Natural killer cell (primary cell): Measurements from ENCODE around the gene SLC17A2. TPM values are rescaled to one million over a fixed set of nuclear protein-coding genes. Genes with fewer than 3 reads are reported as not detected.

ENCODE experiments used
- ATAC-seq, 3 donors: fragments of 150-1000 bp in 2 of 3; fragments of 200-7000 bp in 1 of 3; cut with Tn5 transposase; 1 replicate in 1 of 3; 2 replicates in 2 of 3; pipeline ENCODE4 v1.10.0; 2021; ENCODE audit warnings: mild to moderate bottlenecking in 2 of 3, moderate library complexity in 2 of 3
- DNase-seq, 2 donors: peaks; one replicate each; pipeline versions ENCODE4 v3.0.0 to v3.0.0-alpha.2; 2013 to 2021; ENCODE audit warnings: mixed read lengths in 1 of 2
- H3K27ac ChIP-seq: one replicate; pipeline ENCODE4 v1.5.1; 2013; ENCODE audit warnings: mild to moderate bottlenecking, low read length
- H3K27me3 ChIP-seq: one replicate; pipeline ENCODE4 v1.6.1; 2013; ENCODE audit warnings: low read length; ENCODE audit not compliant: control insufficient read depth, insufficient read depth
- H3K36me3 ChIP-seq: one replicate; pipeline ENCODE4 v1.6.1; 2013; ENCODE audit warnings: low read length; ENCODE audit not compliant: control insufficient read depth, insufficient read depth
- H3K4me1 ChIP-seq: one replicate; pipeline ENCODE4 v1.6.1; 2013; ENCODE audit warnings: low read length; ENCODE audit not compliant: control insufficient read depth, insufficient read depth
- H3K4me3 ChIP-seq: one replicate; pipeline ENCODE4 v1.5.1; 2013; ENCODE audit warnings: low read length
- H3K9me3 ChIP-seq: one replicate; pipeline ENCODE4 v1.6.1; 2013; ENCODE audit warnings: low read length; ENCODE audit not compliant: control insufficient read depth, insufficient read depth
- H3K27ac Mint-ChIP-seq, 2 donors: one replicate each; pipeline ENCODE4 v1.8.0; 2022; ENCODE audit warnings: mild to moderate bottlenecking in 2 of 2, mixed read lengths in 2 of 2, moderate library complexity in 1 of 2
- H3K27me3 Mint-ChIP-seq, 2 donors: one replicate each; pipeline ENCODE4 v1.8.0; 2022; ENCODE audit warnings: low read depth in 2 of 2, mixed read lengths in 2 of 2
- H3K36me3 Mint-ChIP-seq: one replicate; pipeline ENCODE4 v1.8.0; 2022; ENCODE audit warnings: mixed read lengths
- H3K4me1 Mint-ChIP-seq, 2 donors: one replicate each; pipeline ENCODE4 v1.8.0; 2022; ENCODE audit warnings: mixed read lengths in 2 of 2
- H3K4me3 Mint-ChIP-seq: one replicate; pipeline ENCODE4 v1.8.0; 2022; ENCODE audit warnings: mild to moderate bottlenecking, moderate library complexity, mixed read lengths
- H3K9me3 Mint-ChIP-seq, 2 donors: one replicate each; pipeline ENCODE4 v1.8.0; 2022; ENCODE audit warnings: mixed read lengths in 2 of 2
- WGBS: methylation state at CpG from one replicate; pipeline ENCODE4 v1.1.7; 2013; ENCODE audit warnings: missing lambda C conversion rate; ENCODE audit not compliant: insufficient coverage; 5-methylcytosine and 5-hydroxymethylcytosine counted together
- intact Hi-C: fragments of 100-400 bp; cut with micrococcal nuclease; formaldehyde crosslinking; loops from one replicate; pipeline ENCODE4 v1.14.2; 2022
- total RNA-seq, 4 donors: library from RNA; stranded (reverse); fragments of 120-200 nt in 1 of 4; gene quantifications; one replicate each; pipeline versions ENCODE4 v1.2.3 to v1.2.4, GENCODE V29; 2013 to 2022
- TF ChIP-seq, protein P1 (sequence below): fragments of 200-600 bp; IDR thresholded peaks from one replicate; pipeline ENCODE4 v1.8.0; 2022; ENCODE audit warnings: antibody characterized with exemption

Gene SLC17A2
- total RNA-seq, 3 donors from 2014 or later (not counting 1 experiment from before 2014, with no cell fraction given), result not detected

DNA sequence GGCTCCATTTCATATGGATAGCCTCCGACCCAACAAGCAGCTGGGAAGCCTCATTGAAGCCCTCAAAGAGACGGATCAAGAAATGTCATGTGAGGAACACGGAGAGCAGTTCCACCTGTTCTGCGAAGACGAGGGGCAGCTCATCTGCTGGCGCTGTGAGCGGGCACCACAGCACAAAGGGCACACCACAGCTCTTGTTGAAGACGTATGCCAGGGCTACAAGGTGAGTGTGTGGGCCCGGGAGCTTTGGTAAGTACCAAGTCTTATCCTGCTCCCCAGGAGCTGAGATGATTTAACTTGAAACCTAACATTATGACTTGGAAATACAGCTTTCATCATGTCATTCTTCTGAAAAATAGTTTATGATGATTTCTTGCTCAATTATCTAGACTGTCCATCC, 36.2 kb upstream of the SLC17A2 start:
- H3K9me3 Mint-ChIP-seq, result no peaks in the 10 kb centered on the region
- no peak for DNase-seq

DNA sequence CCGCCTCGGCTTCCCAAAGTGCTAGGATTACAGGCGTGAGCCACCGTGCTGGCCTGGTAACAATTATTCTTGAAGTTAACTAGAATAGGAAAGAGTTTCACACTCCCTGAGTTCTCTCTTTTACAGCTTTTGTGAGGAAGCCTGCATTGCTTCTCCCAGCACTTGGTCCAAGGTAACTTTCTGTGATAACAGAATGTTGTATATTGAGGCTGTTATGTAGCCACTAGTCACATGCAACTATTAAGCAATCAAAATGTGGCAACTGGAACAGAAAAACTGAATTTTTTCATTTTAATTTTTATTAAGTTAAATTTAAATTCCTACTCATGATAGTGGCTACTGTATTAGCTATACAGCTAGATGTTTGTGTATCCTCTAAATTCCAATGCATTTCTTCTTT, 34.6 kb upstream of the SLC17A2 start:
- H3K9me3 Mint-ChIP-seq, result peaks cover 0 to 2% of the 10 kb centered on the region in 2 donors
- peaks cover 21% of the 10 kb centered on the region for H3K36me3 Mint-ChIP-seq
- H3K4me3 ChIP-seq, result no peak overlapping the region
- H3K27me3 ChIP-seq, result no peaks in the 10 kb centered on the region
- no peak overlapping the region for H3K27ac ChIP-seq
- peak overlapping the region; percentile 77 for H3K4me3 Mint-ChIP-seq
- H3K9me3 ChIP-seq, result no peaks in the 10 kb centered on the region
- DNase-seq, result no peak
- no peaks in the 10 kb centered on the region for H3K27me3 Mint-ChIP-seq
- TF ChIP-seq, protein P1, sequence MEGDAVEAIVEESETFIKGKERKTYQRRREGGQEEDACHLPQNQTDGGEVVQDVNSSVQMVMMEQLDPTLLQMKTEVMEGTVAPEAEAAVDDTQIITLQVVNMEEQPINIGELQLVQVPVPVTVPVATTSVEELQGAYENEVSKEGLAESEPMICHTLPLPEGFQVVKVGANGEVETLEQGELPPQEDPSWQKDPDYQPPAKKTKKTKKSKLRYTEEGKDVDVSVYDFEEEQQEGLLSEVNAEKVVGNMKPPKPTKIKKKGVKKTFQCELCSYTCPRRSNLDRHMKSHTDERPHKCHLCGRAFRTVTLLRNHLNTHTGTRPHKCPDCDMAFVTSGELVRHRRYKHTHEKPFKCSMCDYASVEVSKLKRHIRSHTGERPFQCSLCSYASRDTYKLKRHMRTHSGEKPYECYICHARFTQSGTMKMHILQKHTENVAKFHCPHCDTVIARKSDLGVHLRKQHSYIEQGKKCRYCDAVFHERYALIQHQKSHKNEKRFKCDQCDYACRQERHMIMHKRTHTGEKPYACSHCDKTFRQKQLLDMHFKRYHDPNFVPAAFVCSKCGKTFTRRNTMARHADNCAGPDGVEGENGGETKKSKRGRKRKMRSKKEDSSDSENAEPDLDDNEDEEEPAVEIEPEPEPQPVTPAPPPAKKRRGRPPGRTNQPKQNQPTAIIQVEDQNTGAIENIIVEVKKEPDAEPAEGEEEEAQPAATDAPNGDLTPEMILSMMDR, result no peak
- peaks cover 51% of the 10 kb centered on the region for H3K4me1 ChIP-seq
- intact Hi-C loops, result no loop called here
- peaks cover 51% of the 10 kb centered on the region for H3K36me3 ChIP-seq
- H3K4me1 Mint-ChIP-seq, result peaks cover 70 to 75% of the 10 kb centered on the region in 2 donors
- H3K27ac Mint-ChIP-seq, result peak overlapping the region in 1 of 2 donors; percentile 99
- WGBS, result 94% methylated on average over 4 of the region's 4 CpGs
- ATAC-seq, result no peak

More for the DNA sequence above, 36.2 kb upstream of the SLC17A2 start:
- Mint-ChIP-seq H3K36me3 (peaks cover 33% of the 10 kb centered on the region), H3K27me3 (no peaks in the 10 kb centered on the region), H3K4me3 (peak overlapping the region; percentile 69), H3K27ac (peak overlapping the region; percentile 62 to 76), H3K4me1 (peaks cover 78 to 83% of the 10 kb centered on the region in 2 donors)
- intact Hi-C loops, result no loop called here
- no peak for ATAC-seq
- 83% methylated on average over 9 of the region's 9 CpGs for WGBS
- Histone ChIP-seq H3K27me3 (no peaks in the 10 kb centered on the region), H3K27ac (no peak overlapping the region), H3K9me3 (no peaks in the 10 kb centered on the region), H3K4me1 (peaks cover 46% of the 10 kb centered on the region), H3K36me3 (peaks cover 67% of the 10 kb centered on the region), H3K4me3 (no peak overlapping the region)
- TF ChIP-seq, protein P1, result no peak

GRCh38 chr6:25963426-25964123, 33.1 kb upstream of the SLC17A2 start:
- Histone ChIP-seq H3K27ac (peak overlapping the region; percentile 97), H3K4me1 (peaks cover 56% of the 10 kb centered on the region), H3K4me3 (peak overlapping the region; percentile 88), H3K27me3 (no peaks in the 10 kb centered on the region), H3K36me3 (peaks cover 38% of the 10 kb centered on the region), H3K9me3 (no peaks in the 10 kb centered on the region)
- Mint-ChIP-seq H3K4me1 (peaks cover 76 to 78% of the 10 kb centered on the region in 2 donors), H3K4me3 (peak overlapping the region; percentile 98), H3K27ac (peak overlapping the region; percentile 96 to 99), H3K9me3 (peaks cover 0 to 2% of the 10 kb centered on the region in 2 donors), H3K36me3 (peaks cover 11% of the 10 kb centered on the region), H3K27me3 (no peaks in the 10 kb centered on the region)
- TF ChIP-seq, protein P1, result no peak
- peak in 1 of 2 donors; percentile 23 for DNase-seq
- no peak for ATAC-seq
- 2% methylated on average over 5 of the region's 6 CpGs for WGBS
- intact Hi-C loops, result loop anchor here (2.0 kb wide), 1 partner anchor 29 kb away; no protein-coding TSS in a partner anchor
